HG03442 (cell line): ENCODE data around the gene VWA3B.

ENCODE experiments used
- ATAC-seq: cut with Tn5 transposase; IDR thresholded peaks from one replicate; pipeline ENCODE4 v1.9.1; 2021; ENCODE audit warnings: mild to moderate bottlenecking, moderate library complexity; ENCODE audit not compliant: unreplicated experiment

Gene VWA3B

GRCh38 chr2:98172150-98172765, 85.3 kb downstream of the VWA3B start:
- no peak for ATAC-seq

- ATAC-seq: no peak
Measured at GRCh38 chr2:98172951-98173350, 86.0 kb downstream of the VWA3B start.

DNA sequence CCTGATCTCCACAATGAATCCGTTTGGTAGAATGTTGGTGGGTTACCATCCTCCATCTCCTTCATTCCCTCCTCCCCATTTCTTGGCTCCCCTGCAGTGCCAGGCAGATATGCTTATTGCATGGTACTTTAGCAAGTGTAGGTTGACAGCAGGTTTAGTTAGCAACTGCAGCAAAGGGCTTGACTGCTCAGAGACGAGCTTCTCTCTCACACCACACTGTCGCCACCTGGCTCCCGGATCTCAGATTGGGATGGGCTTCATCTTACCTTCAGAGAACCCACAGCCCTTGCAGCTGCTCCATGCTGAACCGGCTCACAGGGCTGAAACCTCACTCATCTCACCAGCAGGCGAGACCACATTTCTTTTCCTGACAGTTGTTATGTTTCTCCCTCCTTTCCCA, 88.8 kb downstream of the VWA3B start:
- no peak for ATAC-seq

DNA sequence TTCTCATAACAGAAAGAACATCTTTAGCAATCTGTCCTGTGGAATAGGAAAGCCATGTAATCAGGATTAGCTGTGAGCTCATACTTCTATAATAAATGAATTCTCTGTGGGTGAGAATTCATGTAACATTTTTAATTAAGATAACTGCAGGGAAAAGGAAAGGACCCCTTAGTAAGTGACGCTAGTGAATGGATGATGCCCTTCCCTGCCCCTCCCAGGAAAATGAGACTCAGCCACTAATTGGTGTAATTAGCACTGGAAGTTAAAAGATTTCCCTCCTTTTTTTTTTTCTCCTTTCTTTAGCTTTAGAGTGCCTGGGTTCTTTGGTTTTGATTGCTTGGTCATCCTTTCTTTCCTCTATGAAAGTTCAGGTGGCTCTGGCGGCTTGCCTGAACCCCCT, 90.3 kb downstream of the VWA3B start:
- ATAC-seq: no peak

DNA sequence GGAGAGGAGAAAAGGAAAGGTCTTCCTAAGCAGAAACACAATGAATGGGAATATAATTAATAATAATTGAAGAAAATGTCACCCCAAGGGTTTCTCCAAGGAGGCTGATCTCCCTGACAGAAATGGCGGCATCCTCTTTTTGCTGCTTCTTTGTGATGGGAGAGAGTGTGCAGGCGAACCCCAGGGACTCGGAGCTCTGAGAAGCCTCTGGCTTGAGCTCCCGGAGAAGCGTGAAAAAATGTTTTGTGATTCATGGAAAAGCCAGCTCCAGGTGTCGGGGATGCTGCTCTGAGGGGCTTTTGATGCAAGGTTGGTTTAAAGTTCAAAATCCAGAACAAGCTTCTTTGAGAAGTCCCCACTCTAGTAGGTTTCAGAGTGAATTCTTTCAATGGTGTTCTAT, 91.0 kb downstream of the VWA3B start:
- no peak for ATAC-seq

- no peak for ATAC-seq
Measured at GRCh38 chr2:98180456-98180855, 93.5 kb downstream of the VWA3B start.

GRCh38 chr2:98181346-98181745, 94.4 kb downstream of the VWA3B start:
- ATAC-seq: no peak

DNA sequence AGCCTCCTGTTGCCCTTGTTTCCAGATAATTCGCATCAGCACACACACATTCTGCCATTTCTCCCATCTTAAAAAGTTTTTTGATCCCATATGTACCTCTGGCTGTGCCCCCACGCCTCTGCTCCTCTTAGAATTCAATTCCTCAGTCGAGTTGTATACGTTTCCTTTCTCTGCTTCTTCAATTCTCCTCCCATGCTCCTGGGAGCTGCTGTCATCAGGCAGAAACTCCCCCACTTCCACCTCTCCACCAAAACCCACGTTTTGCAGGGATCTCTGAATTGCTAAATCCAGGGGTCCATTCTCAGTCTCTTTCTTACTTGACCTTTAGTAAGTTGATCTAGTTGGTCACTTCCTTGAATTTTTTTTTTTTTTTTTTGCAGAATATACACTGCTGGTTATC, 98.8 kb downstream of the VWA3B start:
- ATAC-seq: no peak

DNA sequence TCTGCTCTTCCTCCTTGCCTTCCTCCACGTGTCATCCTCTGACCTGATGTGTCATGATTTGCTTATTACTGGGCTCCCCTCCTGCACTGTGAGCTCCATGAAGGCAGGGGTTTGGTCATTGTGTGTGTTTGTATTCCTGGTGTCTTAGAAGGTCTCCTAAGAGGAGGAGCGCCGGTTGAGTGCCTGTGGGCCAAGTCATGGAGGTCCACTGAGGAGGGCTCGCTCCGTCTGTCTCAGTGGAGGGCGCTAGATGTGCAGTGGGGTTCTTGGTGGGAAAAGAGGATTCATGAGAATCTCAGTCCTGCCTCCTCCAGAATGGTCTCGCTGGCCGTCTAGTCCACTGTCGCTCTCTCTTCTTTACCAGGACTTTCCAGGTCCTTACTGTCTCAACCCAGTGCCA, 100.2 kb downstream of the VWA3B start:
- ATAC-seq: no peak

- ATAC-seq: no peak
Measured at GRCh38 chr2:98188351-98189046, 101.5 kb downstream of the VWA3B start.

GRCh38 chr2:98191883-98192282, 104.9 kb downstream of the VWA3B start:
- no peak for ATAC-seq

DNA sequence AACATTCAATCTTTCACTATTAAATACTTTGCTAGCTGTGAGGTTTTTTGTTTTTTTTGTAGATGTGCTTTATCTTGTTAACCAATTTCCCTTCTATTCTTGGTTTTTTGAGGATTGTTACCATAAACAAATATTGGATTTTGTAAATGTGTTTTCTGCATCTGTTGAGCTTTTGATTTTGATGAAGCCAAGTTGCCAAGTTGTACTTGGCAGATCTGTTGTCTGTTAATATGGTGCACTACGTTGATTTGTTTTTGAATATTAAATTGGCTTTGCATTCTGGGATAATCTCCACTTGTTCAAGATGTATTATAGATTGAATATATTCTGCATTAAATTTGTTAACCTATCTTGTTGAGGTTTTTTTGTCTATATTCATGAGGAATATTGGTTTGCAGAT, 114.6 kb downstream of the VWA3B start:
- no peak for ATAC-seq

DNA sequence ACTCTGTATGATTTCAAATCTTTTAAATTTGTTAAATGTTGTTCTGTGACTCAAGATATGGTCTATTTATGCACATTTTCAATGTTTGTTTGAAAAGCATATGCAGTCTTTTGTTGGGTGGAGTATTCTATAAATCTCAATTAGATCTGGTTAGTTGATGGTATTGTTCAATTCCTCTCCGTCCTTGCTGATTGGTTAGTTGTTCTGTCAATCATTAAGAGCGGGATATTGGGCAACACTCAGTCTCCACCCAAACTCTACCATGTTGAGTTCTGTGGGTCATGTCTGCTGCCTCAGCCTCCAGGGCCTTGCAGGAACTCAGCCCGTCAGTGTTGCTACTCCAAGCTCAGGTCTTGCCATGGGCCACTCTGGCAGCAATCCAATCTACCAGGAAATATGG, 118.9 kb downstream of the VWA3B start:
- no peak for ATAC-seq

GRCh38 chr2:98212092-98213000, 125.4 kb downstream of the VWA3B start:
- ATAC-seq: no peak

DNA sequence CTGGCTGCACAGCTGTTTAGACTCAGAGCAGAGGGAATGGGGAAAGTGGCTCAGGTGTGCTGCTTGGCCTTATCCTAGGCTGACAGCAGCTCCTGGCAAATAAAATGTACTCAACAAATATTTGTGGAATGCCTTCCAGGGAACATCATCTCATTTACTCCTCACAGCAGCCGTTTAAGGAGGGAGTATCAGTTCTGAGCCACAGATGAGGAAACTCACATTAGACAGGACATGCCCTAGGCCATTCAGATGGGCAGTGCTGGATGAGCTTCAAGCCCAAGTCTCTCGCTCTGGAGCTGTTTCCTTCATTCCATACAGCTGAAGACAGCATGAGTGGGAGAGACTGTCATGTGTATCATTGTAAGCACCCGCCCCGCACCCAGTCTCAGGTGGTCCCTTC, 129.6 kb downstream of the VWA3B start:
- ATAC-seq: no peak

DNA sequence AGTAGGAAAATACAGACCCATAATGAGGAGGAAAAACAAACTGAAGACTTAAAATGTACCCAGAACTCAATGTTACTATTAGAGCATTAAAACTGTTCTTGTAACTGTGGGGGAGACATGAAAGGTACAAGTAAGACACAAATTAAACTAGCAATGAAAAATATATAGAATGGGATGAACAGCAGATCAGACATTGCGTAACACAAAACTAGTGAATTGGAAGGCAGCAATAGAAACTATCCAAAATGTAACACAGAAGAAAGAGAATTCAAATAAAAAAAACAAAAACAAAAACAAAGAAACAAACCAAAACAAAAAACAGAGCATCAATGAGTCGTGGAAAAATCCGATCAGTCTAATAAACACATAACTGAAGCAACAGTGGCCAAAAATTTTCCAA, 132.2 kb downstream of the VWA3B start:
- no peak for ATAC-seq

DNA sequence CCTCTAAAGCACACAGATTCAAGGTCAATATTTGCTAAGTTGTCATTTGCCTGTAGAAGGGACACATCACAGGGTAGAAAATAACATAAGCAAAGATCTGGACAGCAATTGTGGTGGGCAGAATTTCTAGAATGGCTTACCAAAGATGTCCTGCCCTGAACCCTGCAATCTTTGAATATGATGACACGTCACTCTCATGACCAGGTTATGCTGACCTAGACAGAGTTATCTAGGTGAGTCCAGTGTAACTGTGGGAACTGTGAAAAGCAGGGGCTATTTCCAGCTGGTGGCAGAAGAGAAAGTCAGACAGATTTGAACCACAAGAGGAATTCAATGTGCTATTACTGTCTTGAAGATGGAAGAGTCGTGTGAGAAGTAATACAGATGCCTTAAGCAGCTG, 147.0 kb downstream of the VWA3B start:
- ATAC-seq: no peak

GRCh38 chr2:98234776-98235175, 147.8 kb downstream of the VWA3B start:
- no peak for ATAC-seq

DNA sequence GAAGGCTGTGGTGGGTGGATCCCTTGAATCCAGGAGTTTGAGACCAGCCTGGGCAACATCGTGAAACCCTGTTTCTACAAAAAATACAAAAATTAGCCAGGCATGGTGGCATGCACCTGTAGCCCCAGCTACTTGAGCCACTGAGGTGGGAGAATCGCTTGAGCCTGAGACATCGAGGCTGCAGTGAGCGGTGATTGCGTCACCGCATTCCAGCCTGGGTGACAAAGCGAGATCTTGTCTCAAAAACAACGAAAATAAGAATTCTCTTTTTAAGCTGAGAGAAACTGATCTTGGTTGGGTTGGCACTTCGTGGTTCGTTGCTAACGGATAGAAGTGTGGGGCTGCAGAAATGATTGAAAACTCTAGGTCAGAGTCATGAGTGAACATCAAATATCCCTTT, 150.0 kb downstream of the VWA3B start:
- no peak for ATAC-seq

DNA sequence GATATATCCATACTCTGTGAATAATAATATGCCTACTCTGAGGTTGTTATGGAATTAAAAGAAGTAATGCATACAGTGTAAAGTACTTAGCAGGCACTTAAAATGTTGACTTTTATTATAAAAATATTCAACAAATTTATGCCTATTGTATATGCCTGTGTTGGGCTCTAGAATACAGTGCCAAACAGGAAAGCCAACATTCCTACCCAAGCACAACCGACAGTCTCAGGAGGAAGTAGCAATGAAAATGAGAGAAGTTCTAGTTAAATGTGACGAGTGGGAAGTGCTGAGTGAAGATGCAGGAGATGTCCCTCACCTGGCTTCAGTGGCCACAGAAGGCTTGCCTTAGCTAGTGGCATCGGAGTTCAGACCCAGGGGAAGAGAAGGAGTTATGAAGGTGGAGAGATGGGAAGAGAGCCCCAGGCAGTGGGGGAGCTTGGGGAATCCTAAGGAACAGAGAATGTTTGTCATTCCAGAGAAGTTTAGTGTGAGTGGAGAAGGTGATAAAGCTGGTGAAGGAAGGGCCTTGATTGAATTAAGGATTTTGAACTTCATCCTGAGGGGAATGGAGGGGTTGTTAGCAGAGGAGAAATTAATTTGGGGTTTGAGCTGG, 153.9 kb downstream of the VWA3B start:
- no peak for ATAC-seq

GRCh38 chr2:98241592-98241991, 154.6 kb downstream of the VWA3B start:
- ATAC-seq: no peak
